Measurements from ENCODE around the gene TNK1.

TNK1 gene

DNA sequence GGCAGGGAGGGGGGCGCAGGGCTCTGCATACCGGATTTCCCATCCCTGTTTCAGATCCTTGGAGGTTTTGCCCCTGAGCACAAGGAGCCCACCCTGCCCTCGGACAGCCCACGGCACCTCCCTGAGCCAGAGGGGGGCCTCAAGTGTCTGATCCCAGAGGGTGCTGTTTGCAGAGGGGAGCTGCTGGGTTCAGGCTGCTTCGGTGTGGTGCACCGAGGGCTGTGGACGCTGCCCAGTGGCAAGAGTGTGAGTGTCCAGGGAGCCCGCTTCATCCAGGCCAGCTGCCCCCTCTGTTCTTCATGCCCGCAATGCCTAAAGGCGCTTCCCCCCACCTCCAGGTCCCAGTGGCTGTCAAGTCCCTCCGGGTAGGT, 2.5 kb downstream of the TNK1 start:
- Histone ChIP-seq H3K79me2 (ENCODE audit: insufficient read depth, low read length) (no peaks in the 10 kb centered on the region), H3K27me3 (ENCODE audit: insufficient read depth, low read length, poor library complexity) (peaks cover 25% of the 10 kb centered on the region), H3K9ac (ENCODE audit: low read depth, low read length) (no peak overlapping the region; the same call in 1 of the 2 replicates), H2AFZ (ENCODE audit: low read depth, low read length) (no peak overlapping the region), H3K9me3 (ENCODE audit: insufficient read depth, low read length, severe bottlenecking) (no peaks in the 10 kb centered on the region), H4K20me1 (ENCODE audit: insufficient read depth, low read length) (no peaks in the 10 kb centered on the region), H3K4me3 (ENCODE audit: low read depth in 1 of 2, low read length in 2 of 2) (peak overlapping the region in 1 of 2 experiments; percentile 48; a peak in 1 of 4 replicates), H3K36me3 (ENCODE audit: insufficient read depth, low read length) (no peaks in the 10 kb centered on the region), H3K4me1 (ENCODE audit: insufficient read depth, low read length) (peaks cover 14% of the 10 kb centered on the region), H3K27ac (ENCODE audit: low read length) (no peak overlapping the region), H3K4me2 (ENCODE audit: insufficient read depth, low read length) (peak overlapping the region; percentile 70)
- DNase-seq: no peak
- TF ChIP-seq, protein P1, sequence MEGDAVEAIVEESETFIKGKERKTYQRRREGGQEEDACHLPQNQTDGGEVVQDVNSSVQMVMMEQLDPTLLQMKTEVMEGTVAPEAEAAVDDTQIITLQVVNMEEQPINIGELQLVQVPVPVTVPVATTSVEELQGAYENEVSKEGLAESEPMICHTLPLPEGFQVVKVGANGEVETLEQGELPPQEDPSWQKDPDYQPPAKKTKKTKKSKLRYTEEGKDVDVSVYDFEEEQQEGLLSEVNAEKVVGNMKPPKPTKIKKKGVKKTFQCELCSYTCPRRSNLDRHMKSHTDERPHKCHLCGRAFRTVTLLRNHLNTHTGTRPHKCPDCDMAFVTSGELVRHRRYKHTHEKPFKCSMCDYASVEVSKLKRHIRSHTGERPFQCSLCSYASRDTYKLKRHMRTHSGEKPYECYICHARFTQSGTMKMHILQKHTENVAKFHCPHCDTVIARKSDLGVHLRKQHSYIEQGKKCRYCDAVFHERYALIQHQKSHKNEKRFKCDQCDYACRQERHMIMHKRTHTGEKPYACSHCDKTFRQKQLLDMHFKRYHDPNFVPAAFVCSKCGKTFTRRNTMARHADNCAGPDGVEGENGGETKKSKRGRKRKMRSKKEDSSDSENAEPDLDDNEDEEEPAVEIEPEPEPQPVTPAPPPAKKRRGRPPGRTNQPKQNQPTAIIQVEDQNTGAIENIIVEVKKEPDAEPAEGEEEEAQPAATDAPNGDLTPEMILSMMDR (IDR thresholded peaks at IDR 0.05; ENCODE audit: borderline replicate concordance, extremely low read depth, low read length, poor library complexity, severe bottlenecking): no peak
- no peak for ATAC-seq (ENCODE audit: insufficient read depth, low read depth)

DNA sequence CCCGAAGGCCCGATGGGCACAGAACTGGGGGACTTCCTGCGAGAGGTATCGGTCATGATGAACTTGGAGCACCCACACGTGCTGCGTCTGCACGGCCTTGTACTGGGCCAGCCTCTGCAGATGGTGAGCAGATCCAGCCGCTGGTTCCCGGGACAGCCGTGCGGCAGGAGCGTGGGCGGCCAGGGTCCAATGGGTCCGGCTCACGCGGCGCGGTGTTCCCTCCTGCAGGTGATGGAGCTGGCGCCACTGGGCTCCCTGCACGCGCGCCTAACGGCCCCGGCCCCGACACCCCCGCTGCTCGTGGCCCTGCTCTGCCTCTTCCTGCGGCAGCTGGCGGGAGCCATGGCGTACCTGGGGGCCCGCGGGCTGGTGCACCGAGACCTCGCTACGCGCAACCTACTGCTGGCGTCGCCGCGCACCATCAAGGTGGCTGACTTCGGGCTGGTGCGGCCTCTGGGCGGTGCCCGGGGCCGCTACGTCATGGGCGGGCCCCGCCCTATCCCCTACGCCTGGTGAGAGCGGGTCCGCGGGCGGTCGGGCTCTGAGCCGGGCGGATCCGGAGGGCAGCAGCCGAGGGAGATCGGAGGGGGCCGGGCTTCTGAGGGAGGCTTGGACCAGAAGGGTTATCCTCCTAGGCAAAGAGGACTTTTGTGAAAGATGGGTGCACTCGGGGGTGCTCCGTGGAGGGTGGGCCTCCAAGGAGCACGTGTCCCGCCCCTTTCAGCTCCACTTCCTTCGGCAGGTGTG, 3.0 kb downstream of the TNK1 start:
- Histone ChIP-seq H3K4me2 (ENCODE audit: insufficient read depth, low read length) (peak overlapping the region; percentile 70), H3K36me3 (ENCODE audit: insufficient read depth, low read length) (no peaks in the 10 kb centered on the region), H3K27ac (ENCODE audit: low read length) (no peak overlapping the region), H3K4me3 (ENCODE audit: low read depth in 1 of 2, low read length in 2 of 2) (peak overlapping the region in 1 of 2 experiments; percentile 48; a peak in 2 of 4 replicates), H2AFZ (ENCODE audit: low read depth, low read length) (peak overlapping the region; percentile 67), H3K9ac (ENCODE audit: low read depth, low read length) (peak overlapping the region; percentile 47; the same call in 1 of the 2 replicates), H3K79me2 (ENCODE audit: insufficient read depth, low read length) (no peaks in the 10 kb centered on the region), H3K27me3 (ENCODE audit: insufficient read depth, low read length, poor library complexity) (peaks cover 25% of the 10 kb centered on the region), H3K9me3 (ENCODE audit: insufficient read depth, low read length, severe bottlenecking) (no peaks in the 10 kb centered on the region), H3K4me1 (ENCODE audit: insufficient read depth, low read length) (peaks cover 14% of the 10 kb centered on the region), H4K20me1 (ENCODE audit: insufficient read depth, low read length) (no peaks in the 10 kb centered on the region)
- ATAC-seq (ENCODE audit: insufficient read depth, low read depth) (peak; percentile 93), DNase-seq (peak; percentile 65)
- peak; percentile 25 for TF ChIP-seq EZH2 (IDR thresholded peaks at IDR 0.05; ENCODE audit: borderline replicate concordance, low read depth, low read length, severe bottlenecking)
- TF ChIP-seq, protein P1 (IDR thresholded peaks at IDR 0.05; ENCODE audit: borderline replicate concordance, extremely low read depth, low read length, poor library complexity, severe bottlenecking): no peak

DNA sequence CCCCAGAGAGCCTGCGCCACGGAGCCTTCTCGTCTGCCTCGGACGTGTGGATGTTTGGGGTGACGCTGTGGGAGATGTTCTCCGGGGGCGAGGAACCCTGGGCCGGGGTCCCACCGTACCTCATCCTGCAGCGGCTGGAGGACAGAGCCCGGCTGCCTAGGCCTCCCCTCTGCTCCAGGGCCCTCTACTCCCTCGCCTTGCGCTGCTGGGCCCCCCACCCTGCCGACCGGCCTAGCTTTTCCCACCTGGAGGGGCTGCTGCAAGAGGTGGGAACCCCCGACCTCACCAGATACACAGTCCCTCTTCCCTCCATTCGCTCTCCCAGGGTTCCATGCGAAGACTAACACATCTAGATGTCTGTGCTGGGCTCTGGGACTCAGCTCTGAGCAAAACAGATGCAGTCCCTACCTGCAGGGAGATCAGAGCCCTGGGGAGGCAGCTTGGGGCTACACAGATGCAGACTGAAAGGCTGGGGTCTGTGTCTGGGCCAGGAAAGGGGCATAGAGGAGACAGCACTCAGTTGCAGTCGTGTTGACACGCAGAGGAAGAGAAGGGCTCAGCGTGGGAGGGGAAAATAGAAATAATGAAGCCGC, 3.7 kb downstream of the TNK1 start:
- Histone ChIP-seq H3K27ac (ENCODE audit: low read length) (no peak overlapping the region), H2AFZ (ENCODE audit: low read depth, low read length) (peak overlapping the region; percentile 67), H3K4me1 (ENCODE audit: insufficient read depth, low read length) (peaks cover 14% of the 10 kb centered on the region), H3K4me2 (ENCODE audit: insufficient read depth, low read length) (peak overlapping the region; percentile 70), H3K36me3 (ENCODE audit: insufficient read depth, low read length) (no peaks in the 10 kb centered on the region), H3K4me3 (ENCODE audit: low read depth in 1 of 2, low read length in 2 of 2) (peak overlapping the region in 1 of 2 experiments; percentile 48; a peak in 2 of 4 replicates), H3K27me3 (ENCODE audit: insufficient read depth, low read length, poor library complexity) (peaks cover 25% of the 10 kb centered on the region), H3K9me3 (ENCODE audit: insufficient read depth, low read length, severe bottlenecking) (no peaks in the 10 kb centered on the region), H3K79me2 (ENCODE audit: insufficient read depth, low read length) (no peaks in the 10 kb centered on the region), H3K9ac (ENCODE audit: low read depth, low read length) (peak overlapping the region; percentile 47; the same call in 1 of the 2 replicates), H4K20me1 (ENCODE audit: insufficient read depth, low read length) (no peaks in the 10 kb centered on the region)
- DNase-seq: no peak
- TF ChIP-seq, protein P1 (IDR thresholded peaks at IDR 0.05; ENCODE audit: borderline replicate concordance, extremely low read depth, low read length, poor library complexity, severe bottlenecking): no peak
- no peak for TF ChIP-seq EZH2 (IDR thresholded peaks at IDR 0.05; ENCODE audit: borderline replicate concordance, low read depth, low read length, severe bottlenecking)
- no peak for ATAC-seq (ENCODE audit: insufficient read depth, low read depth)

Measured in DND-41 (cell line).